HEK293 (cell line): ENCODE data around the gene MYCN.

Source experiments
- CTCF ChIP-seq: fragments of 450-650 bp; formaldehyde crosslinking; IDR thresholded peaks from 2 replicates; pipeline ENCODE4 v1.5.1; 2016; ENCODE audit warnings: missing biosample characterization, missing genetic modification characterization
- REPIN1 ChIP-seq: fragments of 450-650 bp; formaldehyde crosslinking; IDR thresholded peaks from 2 replicates; pipeline ENCODE4 v1.5.1; 2017; ENCODE audit warnings: missing biosample characterization, missing genetic modification characterization, low read depth
- ZNF561 ChIP-seq: fragments of 450-650 bp; IDR thresholded peaks from 2 replicates; pipeline ENCODE4 v1.5.1; 2018; ENCODE audit warnings: missing biosample characterization, missing genetic modification characterization, borderline replicate concordance
- TF ChIP-seq, protein P1 (sequence below): fragments of 450-650 bp; formaldehyde crosslinking; IDR thresholded peaks from 2 replicates; pipeline ENCODE4 v1.5.1; 2016; ENCODE audit warnings: missing biosample characterization, missing genetic modification characterization, borderline replicate concordance

- no peak for TF ChIP-seq REPIN1 (tag by site-specific recombination)
- TF ChIP-seq, protein P1, sequence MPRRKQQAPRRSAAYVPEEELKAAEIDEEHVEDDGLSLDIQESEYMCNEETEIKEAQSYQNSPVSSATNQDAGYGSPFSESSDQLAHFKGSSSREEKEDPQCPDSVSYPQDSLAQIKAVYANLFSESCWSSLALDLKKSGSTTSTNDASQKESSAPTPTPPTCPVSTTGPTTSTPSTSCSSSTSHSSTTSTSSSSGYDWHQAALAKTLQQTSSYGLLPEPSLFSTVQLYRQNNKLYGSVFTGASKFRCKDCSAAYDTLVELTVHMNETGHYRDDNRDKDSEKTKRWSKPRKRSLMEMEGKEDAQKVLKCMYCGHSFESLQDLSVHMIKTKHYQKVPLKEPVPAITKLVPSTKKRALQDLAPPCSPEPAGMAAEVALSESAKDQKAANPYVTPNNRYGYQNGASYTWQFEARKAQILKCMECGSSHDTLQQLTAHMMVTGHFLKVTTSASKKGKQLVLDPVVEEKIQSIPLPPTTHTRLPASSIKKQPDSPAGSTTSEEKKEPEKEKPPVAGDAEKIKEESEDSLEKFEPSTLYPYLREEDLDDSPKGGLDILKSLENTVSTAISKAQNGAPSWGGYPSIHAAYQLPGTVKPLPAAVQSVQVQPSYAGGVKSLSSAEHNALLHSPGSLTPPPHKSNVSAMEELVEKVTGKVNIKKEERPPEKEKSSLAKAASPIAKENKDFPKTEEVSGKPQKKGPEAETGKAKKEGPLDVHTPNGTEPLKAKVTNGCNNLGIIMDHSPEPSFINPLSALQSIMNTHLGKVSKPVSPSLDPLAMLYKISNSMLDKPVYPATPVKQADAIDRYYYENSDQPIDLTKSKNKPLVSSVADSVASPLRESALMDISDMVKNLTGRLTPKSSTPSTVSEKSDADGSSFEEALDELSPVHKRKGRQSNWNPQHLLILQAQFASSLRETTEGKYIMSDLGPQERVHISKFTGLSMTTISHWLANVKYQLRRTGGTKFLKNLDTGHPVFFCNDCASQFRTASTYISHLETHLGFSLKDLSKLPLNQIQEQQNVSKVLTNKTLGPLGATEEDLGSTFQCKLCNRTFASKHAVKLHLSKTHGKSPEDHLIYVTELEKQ: no peak
- TF ChIP-seq ZNF561: no peak
- no peak for TF ChIP-seq CTCF (tag by site-specific recombination)
These were observed 4.1 kb downstream of the MYCN start for GRCh38 chr2:15944325-15945017.
